H9 (cell line): ENCODE results near the gene MOCS3. TPM values are rescaled to one million over a fixed set of nuclear protein-coding genes. Genes with fewer than 3 reads are reported as not detected.

ENCODE experiments used
- DNase-seq: peaks from one replicate; pipeline ENCODE4 v3.0.0-alpha.2; 2017
- H2AFZ ChIP-seq: one replicate; pipeline ENCODE4 v1.6.1; 2013; ENCODE audit warnings: mild to moderate bottlenecking, low read length, control low read depth, moderate library complexity
- H2AK5ac ChIP-seq: 2 replicates; pipeline ENCODE4 v1.6.1; 2013; ENCODE audit warnings: low read length, control low read depth, mixed read lengths; ENCODE audit not compliant: insufficient read length
- H2BK120ac ChIP-seq: one replicate; pipeline ENCODE4 v1.6.1; 2013; ENCODE audit warnings: low read depth, mild to moderate bottlenecking, low read length, control low read depth, inconsistent platforms; ENCODE audit not compliant: poor library complexity, severe bottlenecking
- H2BK12ac ChIP-seq: 2 replicates; pipeline ENCODE4 v1.6.1; 2013; ENCODE audit warnings: low read length, control low read depth, mixed read lengths, low read depth; ENCODE audit not compliant: insufficient read length
- H2BK15ac ChIP-seq: 2 replicates; pipeline ENCODE4 v1.6.1; 2013; ENCODE audit warnings: low read depth, low read length, control low read depth
- H2BK20ac ChIP-seq: one replicate; pipeline ENCODE4 v1.6.1; 2013; ENCODE audit warnings: low read depth, mild to moderate bottlenecking, low read length, control low read depth, inconsistent platforms; ENCODE audit not compliant: poor library complexity, severe bottlenecking
- H2BK5ac ChIP-seq: 2 replicates; pipeline ENCODE4 v1.6.1; 2013; ENCODE audit warnings: low read length, control low read depth, mixed read lengths; ENCODE audit not compliant: insufficient read length
- H3K14ac ChIP-seq: 2 replicates; pipeline ENCODE4 v1.6.1; 2013; ENCODE audit warnings: low read length, control low read depth; ENCODE audit not compliant: insufficient read depth
- H3K18ac ChIP-seq: 2 replicates; pipeline ENCODE4 v1.6.1; 2013; ENCODE audit warnings: low read depth, mild to moderate bottlenecking, mixed read lengths, low read length, control low read depth; ENCODE audit not compliant: insufficient read length
- H3K23ac ChIP-seq: 2 replicates; pipeline ENCODE4 v1.6.1; 2013; ENCODE audit warnings: low read length, control low read depth, mixed read lengths, low read depth; ENCODE audit not compliant: insufficient read length
- H3K23me2 ChIP-seq: 2 replicates; pipeline ENCODE4 v1.6.1; 2013; ENCODE audit warnings: low read depth, mild to moderate bottlenecking, mixed read lengths, low read length, control low read depth; ENCODE audit not compliant: insufficient read length, poor library complexity, severe bottlenecking
- H3K27ac ChIP-seq: 2 replicates; pipeline ENCODE4 v1.5.1; 2013; ENCODE audit warnings: low read length, control low read depth, mixed read lengths, low read depth; ENCODE audit not compliant: insufficient read length
- H3K27me3 ChIP-seq: 2 replicates; pipeline ENCODE4 v1.6.1; 2013; ENCODE audit warnings: low read length, control low read depth, inconsistent platforms; ENCODE audit not compliant: insufficient read depth
- H3K4ac ChIP-seq: 2 replicates; pipeline ENCODE4 v1.6.1; 2013; ENCODE audit warnings: low read depth, mild to moderate bottlenecking, control low read depth, inconsistent platforms, low read length, moderate library complexity
- H3K4me1 ChIP-seq: 2 replicates; pipeline ENCODE4 v1.6.1; 2013; ENCODE audit warnings: low read length, control low read depth, inconsistent platforms; ENCODE audit not compliant: insufficient read depth
- H3K4me2 ChIP-seq: 2 replicates; pipeline ENCODE4 v1.6.1; 2013; ENCODE audit warnings: low read length, control low read depth, mixed read lengths; ENCODE audit not compliant: insufficient read length, insufficient read depth
- H3K56ac ChIP-seq: 2 replicates; pipeline ENCODE4 v1.6.1; 2013; ENCODE audit warnings: low read depth, mild to moderate bottlenecking, mixed read lengths, low read length, control low read depth; ENCODE audit not compliant: insufficient read length
- H3K79me1 ChIP-seq: 2 replicates; pipeline ENCODE4 v1.6.1; 2013; ENCODE audit warnings: low read depth, mild to moderate bottlenecking, moderate library complexity, low read length, control low read depth, inconsistent platforms; ENCODE audit not compliant: insufficient read depth, poor library complexity, severe bottlenecking
- H3K79me2 ChIP-seq: 2 replicates; pipeline ENCODE4 v1.6.1; 2013; ENCODE audit warnings: low read length, control low read depth, inconsistent platforms; ENCODE audit not compliant: insufficient read depth
- H3K9ac ChIP-seq: 2 replicates; pipeline ENCODE4 v1.6.1; 2013; ENCODE audit warnings: low read length, control low read depth, mixed read lengths; ENCODE audit not compliant: insufficient read length; ENCODE audit errors: extremely low read depth
- H3K9me3 ChIP-seq: one replicate; pipeline ENCODE4 v1.6.1; 2013; ENCODE audit warnings: low read depth, low read length, inconsistent platforms; ENCODE audit not compliant: control insufficient read depth
- H3T11ph ChIP-seq: one replicate; pipeline ENCODE4 v1.6.1; 2013; ENCODE audit warnings: mild to moderate bottlenecking, low read length, control low read depth, inconsistent platforms
- H4K20me1 ChIP-seq: one replicate; pipeline ENCODE4 v1.6.1; 2013; ENCODE audit not compliant: control insufficient read depth, insufficient read length, insufficient read depth
- H4K5ac ChIP-seq: 2 replicates; pipeline ENCODE4 v1.6.1; 2013; ENCODE audit warnings: low read depth, mild to moderate bottlenecking, mixed read lengths, low read length, control low read depth; ENCODE audit not compliant: insufficient read length
- H4K8ac ChIP-seq: replicated peaks from 2 replicates; pipeline ENCODE4 v1.6.1; 2013; ENCODE audit warnings: low read length, control low read depth, mixed read lengths, low read depth; ENCODE audit not compliant: insufficient read length
- H4K91ac ChIP-seq: 2 replicates; pipeline ENCODE4 v1.6.1; 2013; ENCODE audit warnings: low read depth, mild to moderate bottlenecking, moderate library complexity, mixed read lengths, low read length, control low read depth; ENCODE audit not compliant: insufficient read length
- H3K27ac Mint-ChIP-seq, 3 experiments: 2 replicates in 2 of 3; 3 replicates in 1 of 3; pipeline ENCODE4 v1.8.0; 2020 to 2021; ENCODE audit warnings: mixed read lengths in 3 of 3, mild to moderate bottlenecking in 1 of 3, moderate library complexity in 1 of 3
- H3K27me3 Mint-ChIP-seq: 2 replicates; pipeline ENCODE4 v1.8.0; 2021; ENCODE audit warnings: low read depth, mild to moderate bottlenecking, moderate library complexity, mixed read lengths
- H3K36me3 Mint-ChIP-seq, 3 experiments: 2 replicates in 2 of 3; 3 replicates in 1 of 3; pipeline ENCODE4 v1.8.0; 2020 to 2021; ENCODE audit warnings: low read depth in 3 of 3, mixed read lengths in 3 of 3; ENCODE audit not compliant: insufficient read depth in 1 of 3
- H3K4me1 Mint-ChIP-seq, 2 experiments: 2 replicates each; pipeline ENCODE4 v1.8.0; 2020; ENCODE audit warnings: mixed read lengths in 2 of 2
- H3K4me3 Mint-ChIP-seq, 2 experiments: 2 replicates in 1 of 2; 3 replicates in 1 of 2; pipeline ENCODE4 v1.8.0; 2020 to 2021; ENCODE audit warnings: mild to moderate bottlenecking in 2 of 2, mixed read lengths in 2 of 2, moderate library complexity in 1 of 2
- H3K9me3 Mint-ChIP-seq, 2 experiments: 2 replicates in 1 of 2; 3 replicates in 1 of 2; pipeline ENCODE4 v1.8.0; 2020; ENCODE audit warnings: mild to moderate bottlenecking in 2 of 2, mixed read lengths in 2 of 2, moderate library complexity in 1 of 2
- WGBS: extraction: QIAGEN DNeasy Blood & Tissue Kit; methylation state at CpG from one replicate; pipeline ENCODE4 v1.1.7; 2013; ENCODE audit warnings: missing lambda C conversion rate, low lambda C conversion rate, mixed read lengths; ENCODE audit not compliant: insufficient read length; ENCODE audit errors: extremely low coverage; 5-methylcytosine and 5-hydroxymethylcytosine counted together
- total RNA-seq: library from RNA; stranded (reverse); gene quantifications from 2 replicates; pipeline ENCODE4 v1.2.1, GENCODE V29; 2021
- TF ChIP-seq, protein P1 (sequence below): fragments of 200-600 bp; sonication (generic); conservative IDR thresholded peaks from 3 replicates; pipeline ENCODE4 v1.8.0; 2021; ENCODE audit warnings: antibody characterized with exemption, mild to moderate bottlenecking

The MOCS3 gene
- total RNA-seq, 1 experiment from 2014 or later = 9.0 TPM

DNA sequence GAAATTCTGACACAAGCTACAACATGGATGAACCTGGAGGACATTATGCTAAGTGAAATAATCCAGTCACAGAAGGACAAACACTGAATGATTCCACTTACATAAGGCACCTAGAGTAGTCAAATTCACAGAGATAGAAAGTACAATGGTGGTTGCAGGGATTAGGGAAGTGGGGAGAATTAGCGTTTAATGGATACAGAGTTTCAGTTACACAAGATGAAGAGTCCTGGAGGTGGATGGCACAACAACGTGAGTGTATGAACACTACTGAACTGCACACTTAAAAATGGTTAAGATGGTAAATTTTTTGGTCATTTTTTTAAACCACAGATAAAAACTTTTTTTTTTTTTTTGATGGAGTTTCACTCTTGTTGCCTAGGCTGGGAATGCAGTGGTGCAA is 24.7 kb downstream of the MOCS3 start:
- Histone ChIP-seq H3K9me3 (no peaks in the 10 kb centered on the region), H3K27ac (no peak overlapping the region), H3T11ph (no peak overlapping the region), H2BK5ac (no peak overlapping the region), H3K79me1 (no peaks in the 10 kb centered on the region), H2AFZ (no peak overlapping the region), H3K56ac (no peak overlapping the region), H3K23me2 (no peaks in the 10 kb centered on the region), H3K4ac (no peak overlapping the region), H2BK12ac (no peak overlapping the region), H4K5ac (no peak overlapping the region), H3K4me1 (no peaks in the 10 kb centered on the region), H2BK120ac (no peak overlapping the region), H4K8ac (no peak overlapping the region), H3K4me2 (no peak overlapping the region), H3K79me2 (no peaks in the 10 kb centered on the region), H3K18ac (no peak overlapping the region), H3K9ac (no peak overlapping the region), H2BK20ac (no peak overlapping the region), H3K27me3 (no peaks in the 10 kb centered on the region), H4K20me1 (no peaks in the 10 kb centered on the region), H2AK5ac (no peak overlapping the region), H3K23ac (no peak overlapping the region), H3K14ac (no peak overlapping the region), H4K91ac (no peak overlapping the region), H2BK15ac (no peak overlapping the region)
- WGBS = no CpG with 5 or more reads among the region's 2 CpGs
- H3K4me1 Mint-ChIP-seq = peaks cover 9 to 11% of the 10 kb centered on the region in 2 experiments; a peak in 3 of 4 replicates
- H3K9me3 Mint-ChIP-seq = no peaks in the 10 kb centered on the region
- DNase-seq = no peak
- H3K36me3 Mint-ChIP-seq = no peaks in the 10 kb centered on the region
- H3K4me3 Mint-ChIP-seq = no peak overlapping the region
- H3K27me3 Mint-ChIP-seq = peaks cover 18% of the 10 kb centered on the region
- TF ChIP-seq, protein P1, sequence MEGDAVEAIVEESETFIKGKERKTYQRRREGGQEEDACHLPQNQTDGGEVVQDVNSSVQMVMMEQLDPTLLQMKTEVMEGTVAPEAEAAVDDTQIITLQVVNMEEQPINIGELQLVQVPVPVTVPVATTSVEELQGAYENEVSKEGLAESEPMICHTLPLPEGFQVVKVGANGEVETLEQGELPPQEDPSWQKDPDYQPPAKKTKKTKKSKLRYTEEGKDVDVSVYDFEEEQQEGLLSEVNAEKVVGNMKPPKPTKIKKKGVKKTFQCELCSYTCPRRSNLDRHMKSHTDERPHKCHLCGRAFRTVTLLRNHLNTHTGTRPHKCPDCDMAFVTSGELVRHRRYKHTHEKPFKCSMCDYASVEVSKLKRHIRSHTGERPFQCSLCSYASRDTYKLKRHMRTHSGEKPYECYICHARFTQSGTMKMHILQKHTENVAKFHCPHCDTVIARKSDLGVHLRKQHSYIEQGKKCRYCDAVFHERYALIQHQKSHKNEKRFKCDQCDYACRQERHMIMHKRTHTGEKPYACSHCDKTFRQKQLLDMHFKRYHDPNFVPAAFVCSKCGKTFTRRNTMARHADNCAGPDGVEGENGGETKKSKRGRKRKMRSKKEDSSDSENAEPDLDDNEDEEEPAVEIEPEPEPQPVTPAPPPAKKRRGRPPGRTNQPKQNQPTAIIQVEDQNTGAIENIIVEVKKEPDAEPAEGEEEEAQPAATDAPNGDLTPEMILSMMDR = no peak
- H3K27ac Mint-ChIP-seq = no peak overlapping the region
